GM18526 (cell line): ENCODE measurements around the gene SLC25A21.

Experiments used
- POLR2A ChIP-seq: IDR thresholded peaks from 3 replicates; pipeline ENCODE4 v1.6.1; 2011; ENCODE audit not compliant: insufficient read length; ENCODE audit errors: extremely low read depth

SLC25A21 gene

DNA sequence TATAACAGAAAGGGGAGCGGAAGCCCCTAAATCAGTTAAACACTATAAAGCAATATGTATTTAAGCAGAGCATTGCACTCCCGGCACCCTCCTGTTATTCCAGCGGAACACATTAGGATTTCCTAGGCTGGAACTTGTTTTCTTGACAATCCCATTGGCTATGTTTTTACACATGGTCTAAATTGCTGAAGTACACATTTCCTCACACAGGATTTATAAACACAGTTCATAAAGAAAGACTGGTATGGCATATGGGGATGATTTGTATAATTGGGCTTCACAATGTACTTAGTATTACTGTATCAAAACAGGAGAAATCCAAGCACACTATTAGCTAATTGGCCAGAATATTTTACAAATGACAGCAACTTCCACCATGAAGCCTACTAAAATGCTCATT, 487.5 kb downstream of the SLC25A21 start:
- no peak for TF ChIP-seq POLR2A

DNA sequence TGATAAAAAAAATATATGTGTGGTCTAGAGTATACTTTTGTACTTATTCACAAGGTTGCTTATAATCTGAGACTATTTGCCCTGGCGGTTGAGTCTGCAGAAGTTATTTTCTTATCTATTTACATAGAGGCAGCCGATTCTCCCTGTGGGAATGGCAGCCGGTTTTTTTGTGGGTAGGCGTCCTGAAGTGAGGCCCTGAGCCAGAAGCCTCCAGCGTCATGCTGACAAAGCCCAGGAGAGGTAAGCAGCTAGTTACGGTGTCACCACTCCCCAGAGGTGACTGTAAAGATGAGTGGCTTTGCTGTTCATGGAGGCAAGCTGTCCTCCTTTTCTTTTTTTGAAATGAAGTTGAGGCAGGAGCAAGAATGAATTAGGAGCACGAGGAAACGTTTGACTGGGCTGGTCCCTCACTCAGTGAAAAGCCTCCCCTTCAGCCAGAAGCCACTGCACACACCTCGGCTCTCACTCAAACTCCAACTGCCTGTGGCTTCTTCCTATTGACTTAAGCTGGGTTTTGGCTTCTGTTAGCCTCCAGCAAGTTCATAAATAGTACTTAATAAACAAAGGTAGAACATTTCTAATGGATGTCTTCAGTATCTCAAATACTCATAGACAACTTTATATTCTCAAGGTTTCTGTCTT, 489.2 kb downstream of the SLC25A21 start:
- no peak for TF ChIP-seq POLR2A

- TF ChIP-seq POLR2A, result no peak
These were observed 490.1 kb downstream of the SLC25A21 start for GRCh38 chr14:36682338-36682737.

DNA sequence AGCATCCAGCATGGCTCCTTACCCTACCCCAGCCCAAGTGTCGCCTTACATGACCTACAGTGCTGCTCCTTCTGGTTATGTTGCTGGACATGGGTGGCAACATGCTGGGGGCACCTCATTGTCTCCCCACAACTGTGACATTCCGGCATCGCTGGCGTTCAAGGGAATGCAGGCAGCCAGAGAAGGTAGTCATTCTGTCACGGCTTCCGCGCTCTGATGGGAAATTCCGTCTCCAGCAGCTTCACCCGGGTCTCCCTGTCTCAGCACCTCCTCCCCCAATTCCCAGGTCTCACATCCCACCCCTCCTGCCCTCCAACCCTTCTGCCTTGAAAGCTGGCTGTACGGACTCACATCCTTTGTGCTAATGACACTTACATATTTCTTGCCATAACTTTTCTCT, 496.2 kb downstream of the SLC25A21 start:
- no peak for TF ChIP-seq POLR2A

GRCh38 chr14:36675581-36675980, 496.8 kb downstream of the SLC25A21 start:
- TF ChIP-seq POLR2A, result no peak

- no peak for TF ChIP-seq POLR2A
These were observed 497.7 kb downstream of the SLC25A21 start for GRCh38 chr14:36674659-36675058.

DNA sequence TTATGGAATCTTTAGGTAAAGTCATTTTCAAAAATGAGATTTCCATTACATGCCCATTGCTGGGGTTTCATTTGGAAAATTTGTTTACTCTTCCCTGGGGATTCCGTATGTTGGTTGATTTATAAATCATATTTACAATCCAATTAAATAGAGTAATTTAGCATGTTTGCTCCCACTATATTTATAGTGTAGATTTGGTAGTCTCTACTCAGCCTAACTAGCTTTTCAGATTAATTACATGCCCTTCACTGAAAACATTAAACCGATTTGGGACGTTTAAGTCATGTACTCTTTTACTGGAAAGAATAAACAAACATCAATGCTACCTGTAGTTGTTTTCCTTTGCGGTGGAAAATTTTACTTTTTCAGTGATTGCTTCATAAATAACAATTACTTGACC, 500.3 kb downstream of the SLC25A21 start:
- TF ChIP-seq POLR2A, result no peak

DNA sequence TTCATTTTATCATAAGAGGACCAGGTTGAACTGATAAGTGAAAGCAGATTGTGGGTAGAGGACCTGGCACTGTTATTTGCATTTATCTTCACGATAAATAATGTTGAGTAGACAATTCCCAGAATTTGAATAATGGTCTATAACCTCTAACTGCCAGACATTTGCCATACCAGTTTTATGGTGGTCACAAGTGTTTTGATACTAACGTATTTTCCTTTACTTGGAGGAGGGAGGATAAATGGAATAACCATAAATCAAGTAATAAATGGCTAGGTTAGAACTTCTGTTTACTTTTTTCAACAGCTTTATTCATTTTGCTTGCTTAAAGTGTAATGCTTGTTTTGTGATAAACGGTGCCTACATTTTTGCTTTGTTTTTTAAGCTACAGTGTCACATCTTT, 501.3 kb downstream of the SLC25A21 start:
- no peak for TF ChIP-seq POLR2A

DNA sequence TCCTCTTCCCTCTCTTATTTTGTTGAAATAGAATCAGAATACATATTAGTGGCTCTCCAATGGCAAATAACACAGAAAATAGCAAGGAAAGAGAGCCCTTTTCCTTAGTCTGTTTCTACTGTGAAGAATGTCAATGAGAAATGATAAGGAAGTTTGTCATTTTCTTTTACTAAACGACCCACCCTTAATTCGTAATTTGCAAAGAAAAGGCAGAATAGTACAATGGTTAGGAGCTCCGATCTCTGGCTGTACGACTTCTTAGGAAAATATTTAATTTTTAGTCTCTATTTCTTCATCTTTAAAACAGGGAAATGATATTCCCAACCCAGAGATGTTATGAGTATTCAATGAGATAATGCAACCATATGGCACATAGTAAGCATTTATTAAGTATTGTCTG, 504.7 kb downstream of the SLC25A21 start:
- no peak for TF ChIP-seq POLR2A

- no peak for TF ChIP-seq POLR2A
These were observed 505.8 kb downstream of the SLC25A21 start for GRCh38 chr14:36666416-36667206.

GRCh38 chr14:36665887-36666415, 506.5 kb downstream of the SLC25A21 start:
- no peak for TF ChIP-seq POLR2A

DNA sequence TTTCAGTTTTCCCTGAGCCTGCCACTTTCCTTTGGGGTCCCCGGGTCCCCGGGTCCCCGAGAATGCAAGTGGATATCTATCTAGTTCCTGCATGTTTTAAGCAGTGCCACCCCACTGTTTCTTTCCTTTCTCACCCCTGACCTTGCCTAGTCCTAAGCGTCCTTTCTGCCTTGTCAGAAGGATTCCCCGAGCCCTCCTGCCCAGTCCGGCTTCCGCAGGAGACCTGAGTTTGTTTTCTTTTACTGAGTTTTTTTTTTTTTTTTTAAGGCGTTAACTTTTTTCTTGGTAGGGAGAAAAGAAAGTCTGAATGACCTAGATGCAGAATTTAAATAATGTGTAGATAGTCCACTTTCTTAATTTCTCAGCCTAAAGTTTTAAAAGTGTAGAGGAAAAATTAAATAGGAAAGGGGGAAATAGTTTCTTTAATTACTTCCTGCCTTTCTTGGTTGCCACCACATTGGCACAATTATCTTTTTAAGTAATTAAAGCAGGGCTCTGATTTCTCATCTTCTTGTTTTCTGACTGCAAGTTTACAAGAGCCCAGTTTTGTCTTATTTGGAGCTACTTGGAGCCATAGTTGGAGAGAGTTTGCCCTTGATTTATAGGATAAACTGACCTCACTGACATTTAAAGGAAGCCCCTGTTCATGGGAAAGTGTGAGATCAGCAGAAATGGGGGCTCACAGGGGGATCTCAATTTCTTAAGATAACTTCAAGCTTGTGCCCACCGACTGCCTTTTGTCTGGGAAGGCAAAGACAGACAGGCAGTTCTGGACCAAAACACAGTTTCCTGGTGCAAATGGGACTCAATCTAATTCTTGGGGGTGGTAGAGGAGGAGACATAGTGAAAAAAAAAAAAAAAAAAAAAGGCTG, 507.8 kb downstream of the SLC25A21 start:
- no peak for TF ChIP-seq POLR2A

- TF ChIP-seq POLR2A, result no peak
These were observed 508.7 kb downstream of the SLC25A21 start for GRCh38 chr14:36663404-36664321.

GRCh38 chr14:36662543-36663403, 509.6 kb downstream of the SLC25A21 start:
- TF ChIP-seq POLR2A, result no peak

GRCh38 chr14:36662258-36662542, 510.2 kb downstream of the SLC25A21 start:
- TF ChIP-seq POLR2A, result no peak
